ENCODE results near the gene ARHGEF7.

DNA sequence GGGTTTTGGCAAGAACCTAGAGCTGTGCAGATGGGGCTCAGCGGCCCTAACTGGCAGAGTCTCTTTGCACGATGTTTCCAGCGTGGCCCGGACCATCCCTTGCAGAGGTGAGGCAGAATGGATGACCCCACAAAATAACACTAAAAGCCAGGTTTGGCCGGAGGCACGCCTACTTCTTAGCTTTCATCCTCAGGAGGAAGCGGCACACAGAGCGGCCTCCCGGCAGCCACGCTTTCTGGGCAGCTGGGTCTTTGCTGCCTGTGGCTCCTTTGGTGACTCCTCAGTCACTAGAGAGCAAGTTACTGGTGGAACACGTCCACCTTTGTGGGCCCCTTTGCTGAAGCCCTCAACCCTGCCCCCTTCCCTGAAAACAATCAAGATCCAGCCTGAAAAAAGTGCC is 230.6 kb downstream of the ARHGEF7 start:
- TF ChIP-seq, protein P1, sequence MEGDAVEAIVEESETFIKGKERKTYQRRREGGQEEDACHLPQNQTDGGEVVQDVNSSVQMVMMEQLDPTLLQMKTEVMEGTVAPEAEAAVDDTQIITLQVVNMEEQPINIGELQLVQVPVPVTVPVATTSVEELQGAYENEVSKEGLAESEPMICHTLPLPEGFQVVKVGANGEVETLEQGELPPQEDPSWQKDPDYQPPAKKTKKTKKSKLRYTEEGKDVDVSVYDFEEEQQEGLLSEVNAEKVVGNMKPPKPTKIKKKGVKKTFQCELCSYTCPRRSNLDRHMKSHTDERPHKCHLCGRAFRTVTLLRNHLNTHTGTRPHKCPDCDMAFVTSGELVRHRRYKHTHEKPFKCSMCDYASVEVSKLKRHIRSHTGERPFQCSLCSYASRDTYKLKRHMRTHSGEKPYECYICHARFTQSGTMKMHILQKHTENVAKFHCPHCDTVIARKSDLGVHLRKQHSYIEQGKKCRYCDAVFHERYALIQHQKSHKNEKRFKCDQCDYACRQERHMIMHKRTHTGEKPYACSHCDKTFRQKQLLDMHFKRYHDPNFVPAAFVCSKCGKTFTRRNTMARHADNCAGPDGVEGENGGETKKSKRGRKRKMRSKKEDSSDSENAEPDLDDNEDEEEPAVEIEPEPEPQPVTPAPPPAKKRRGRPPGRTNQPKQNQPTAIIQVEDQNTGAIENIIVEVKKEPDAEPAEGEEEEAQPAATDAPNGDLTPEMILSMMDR (IDR thresholded peaks at IDR 0.05): no peak
- no peak for TF ChIP-seq POLR2A (IDR thresholded peaks at IDR 0.05)
